GM10248 (cell line): Measurements from ENCODE around the gene LSS.

Experiments
- CTCF ChIA-PET: fragments of 300-600 bp; sonication (Branson Sonifier 250); formaldehyde crosslinking; extraction: SDS; loops from one replicate; lab custom pipeline; 2021; ENCODE audit warnings: antibody characterized with exemption; lab: Yijun Ruan, JAX
- POLR2A ChIA-PET: fragments of 350-650 bp; sonication (Branson Sonifier 250); formaldehyde crosslinking; extraction: SDS; loops from one replicate; lab custom pipeline; 2020; ENCODE audit warnings: antibody characterized with exemption; lab: Yijun Ruan, JAX
- DNase-seq: peaks from one replicate; pipeline ENCODE4 v3.0.0; 2012; ENCODE audit errors: extremely low spot score
- TF ChIP-seq, protein P1 (sequence below): IDR thresholded peaks from 2 replicates; pipeline ENCODE4 v1.5.1; 2012; ENCODE audit warnings: mild to moderate bottlenecking, low read depth; ENCODE audit errors: extremely low read depth, missing control alignments, control extremely low read depth

The LSS gene

GRCh38 chr21:46188226-46189212, 40.1 kb downstream of the LSS start:
- TF ChIP-seq, protein P1, sequence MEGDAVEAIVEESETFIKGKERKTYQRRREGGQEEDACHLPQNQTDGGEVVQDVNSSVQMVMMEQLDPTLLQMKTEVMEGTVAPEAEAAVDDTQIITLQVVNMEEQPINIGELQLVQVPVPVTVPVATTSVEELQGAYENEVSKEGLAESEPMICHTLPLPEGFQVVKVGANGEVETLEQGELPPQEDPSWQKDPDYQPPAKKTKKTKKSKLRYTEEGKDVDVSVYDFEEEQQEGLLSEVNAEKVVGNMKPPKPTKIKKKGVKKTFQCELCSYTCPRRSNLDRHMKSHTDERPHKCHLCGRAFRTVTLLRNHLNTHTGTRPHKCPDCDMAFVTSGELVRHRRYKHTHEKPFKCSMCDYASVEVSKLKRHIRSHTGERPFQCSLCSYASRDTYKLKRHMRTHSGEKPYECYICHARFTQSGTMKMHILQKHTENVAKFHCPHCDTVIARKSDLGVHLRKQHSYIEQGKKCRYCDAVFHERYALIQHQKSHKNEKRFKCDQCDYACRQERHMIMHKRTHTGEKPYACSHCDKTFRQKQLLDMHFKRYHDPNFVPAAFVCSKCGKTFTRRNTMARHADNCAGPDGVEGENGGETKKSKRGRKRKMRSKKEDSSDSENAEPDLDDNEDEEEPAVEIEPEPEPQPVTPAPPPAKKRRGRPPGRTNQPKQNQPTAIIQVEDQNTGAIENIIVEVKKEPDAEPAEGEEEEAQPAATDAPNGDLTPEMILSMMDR, result no peak
- no peak for DNase-seq
- ChIA-PET POLR2A (no interaction called here), CTCF (no interaction called here)

GRCh38 chr21:46187814-46188213, 40.8 kb downstream of the LSS start:
- CTCF ChIA-PET, result no interaction called here
- TF ChIP-seq, protein P1, result no peak
- POLR2A ChIA-PET, result no interaction called here

DNA sequence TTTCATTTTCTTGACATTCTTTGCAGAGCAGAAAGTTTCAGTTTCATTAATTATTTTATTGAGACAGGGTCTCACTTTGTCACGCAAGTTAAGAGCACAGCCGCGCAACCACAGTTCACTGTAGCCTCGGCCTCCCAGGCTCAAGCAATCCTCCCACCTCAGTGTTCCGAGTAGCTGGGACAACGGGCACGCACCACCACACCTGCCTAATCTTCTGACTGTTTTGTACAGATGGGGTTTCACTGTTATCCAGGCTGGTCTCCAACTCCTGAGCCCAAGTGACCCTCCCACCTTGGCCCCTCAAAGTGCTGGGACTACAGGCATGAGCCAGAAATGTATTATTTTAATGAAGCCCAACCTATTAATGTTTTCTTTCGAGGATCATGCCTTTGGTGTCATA, 41.3 kb downstream of the LSS start:
- POLR2A ChIA-PET, result interaction anchor here (0.6 kb wide), 1 partner anchor 11 kb away, joined by 3 read pairs; no protein-coding TSS in a partner anchor
- TF ChIP-seq, protein P1, result no peak
- CTCF ChIA-PET, result no interaction called here
- no peak for DNase-seq

More at GRCh38 chr21:46187814-46188213, 40.8 kb downstream of the LSS start:
- no peak for DNase-seq

GRCh38 chr21:46185716-46186115, 42.9 kb downstream of the LSS start:
- POLR2A ChIA-PET, result no interaction called here
- CTCF ChIA-PET, result interaction anchor here (1.0 kb wide), 1 partner anchor 10 kb away, joined by 3 read pairs; no protein-coding TSS in a partner anchor
- TF ChIP-seq, protein P1, result no peak
- no peak for DNase-seq

- peak; percentile 75 for DNase-seq
- POLR2A ChIA-PET, result no interaction called here
- CTCF ChIA-PET, result no interaction called here
- TF ChIP-seq, protein P1, result no peak
These were observed 43.7 kb downstream of the LSS start for GRCh38 chr21:46184625-46185555.
